ENCODE measurements around the gene CFAP221.

DNA sequence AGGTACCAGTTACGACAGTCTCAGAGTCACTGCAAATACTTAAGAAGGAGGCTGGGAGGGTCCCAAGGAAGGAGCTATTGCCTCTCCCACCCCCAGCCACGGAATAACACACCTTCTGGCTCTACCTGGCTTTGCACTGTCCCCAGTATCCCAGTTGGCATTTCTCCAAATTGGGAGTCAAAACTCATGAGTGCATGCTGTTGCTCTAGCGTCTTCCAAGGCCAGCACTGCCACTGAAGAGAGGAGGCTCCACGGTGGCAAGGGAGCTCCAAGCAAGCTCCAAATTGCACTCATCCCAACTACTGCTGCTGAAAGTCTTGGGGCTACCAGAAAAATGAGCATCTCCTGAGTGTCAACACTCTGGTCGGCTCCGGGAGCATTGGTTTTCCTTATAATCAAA is 21.6 kb upstream of the CFAP221 start:
- TF ChIP-seq, protein P1, sequence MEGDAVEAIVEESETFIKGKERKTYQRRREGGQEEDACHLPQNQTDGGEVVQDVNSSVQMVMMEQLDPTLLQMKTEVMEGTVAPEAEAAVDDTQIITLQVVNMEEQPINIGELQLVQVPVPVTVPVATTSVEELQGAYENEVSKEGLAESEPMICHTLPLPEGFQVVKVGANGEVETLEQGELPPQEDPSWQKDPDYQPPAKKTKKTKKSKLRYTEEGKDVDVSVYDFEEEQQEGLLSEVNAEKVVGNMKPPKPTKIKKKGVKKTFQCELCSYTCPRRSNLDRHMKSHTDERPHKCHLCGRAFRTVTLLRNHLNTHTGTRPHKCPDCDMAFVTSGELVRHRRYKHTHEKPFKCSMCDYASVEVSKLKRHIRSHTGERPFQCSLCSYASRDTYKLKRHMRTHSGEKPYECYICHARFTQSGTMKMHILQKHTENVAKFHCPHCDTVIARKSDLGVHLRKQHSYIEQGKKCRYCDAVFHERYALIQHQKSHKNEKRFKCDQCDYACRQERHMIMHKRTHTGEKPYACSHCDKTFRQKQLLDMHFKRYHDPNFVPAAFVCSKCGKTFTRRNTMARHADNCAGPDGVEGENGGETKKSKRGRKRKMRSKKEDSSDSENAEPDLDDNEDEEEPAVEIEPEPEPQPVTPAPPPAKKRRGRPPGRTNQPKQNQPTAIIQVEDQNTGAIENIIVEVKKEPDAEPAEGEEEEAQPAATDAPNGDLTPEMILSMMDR (conservative IDR thresholded peaks at IDR 0.05; ENCODE audit: low read length), result no peak
- TF ChIP-seq EZH2phosphoT487 (IDR thresholded peaks at IDR 0.05; ENCODE audit: borderline replicate concordance), result no peak
